GM12873 (cell line): ENCODE results near the gene SPEF2.

ENCODE experiments used
- CTCF ChIP-seq: IDR thresholded peaks from 2 replicates; pipeline ENCODE4 v1.5.1; 2012; ENCODE audit warnings: low read depth, mild to moderate bottlenecking, moderate library complexity, low read length, control low read depth; ENCODE audit not compliant: insufficient read depth; ENCODE audit errors: missing control alignments

Gene SPEF2

GRCh38 chr5:35777358-35778087 is 159.9 kb downstream of the SPEF2 start:
- TF ChIP-seq CTCF, result peak; percentile 54

GRCh38 chr5:35778259-35778769 is 160.7 kb downstream of the SPEF2 start:
- no peak for TF ChIP-seq CTCF

- no peak for TF ChIP-seq CTCF
Observed at GRCh38 chr5:35780236-35780635, 162.6 kb downstream of the SPEF2 start.

- no peak for TF ChIP-seq CTCF
Observed at GRCh38 chr5:35781181-35781790, 163.6 kb downstream of the SPEF2 start.

GRCh38 chr5:35783551-35783950 is 165.9 kb downstream of the SPEF2 start:
- TF ChIP-seq CTCF, result no peak

- no peak for TF ChIP-seq CTCF
Observed at GRCh38 chr5:35785601-35786085, 168.0 kb downstream of the SPEF2 start.

- no peak for TF ChIP-seq CTCF
Observed at GRCh38 chr5:35788724-35789123, 171.1 kb downstream of the SPEF2 start.
